ENCODE data around the gene RPL35A. TPM values are rescaled to one million over a fixed set of nuclear protein-coding genes. Genes with fewer than 3 reads are reported as not detected.
"Not testable (repeated sequence)": the region's sequence is repeated elsewhere in the genome, so short reads cannot be mapped to it uniquely, and the experiment has no call there.

The RPL35A gene
- total RNA-seq: 751 TPM
- long read RNA-seq, transcript RPL35A-206 (5 exons, 1,444 nt): major isoform, 336 of 390 reads
- long read RNA-seq, transcript RPL35A-205 (5 exons, 553 nt): minor isoform, 8 of 390 reads
- long read RNA-seq, transcript RPL35A-207 (2 exons, 687 nt): minor isoform, 23 of 390 reads
- long read RNA-seq, partial matches to known transcripts: 22 of 390 reads
- long read RNA-seq, other reads (novel, unspliced or antisense): 1 of 390 reads

- ATAC-seq (peak; percentile 87), DNase-seq (peak; percentile 92)
- intact Hi-C loops (cut with micrococcal nuclease): no loop called here
Observed at GRCh38 chr3:197949778-197950676, at the start of gene RPL35A. Gene RPL35A (plus strand): TSS chr3:197950190. CDS start chr3:197950968, 778 bp downstream.

- DNase-seq: no peak
- no peak for ATAC-seq
- intact Hi-C loops (cut with micrococcal nuclease): no loop called here
Observed at GRCh38 chr3:197901626-197902025, 48.4 kb upstream of the RPL35A start.

- intact Hi-C loops (cut with micrococcal nuclease): loop anchor here (2.0 kb wide), 1 partner anchor 37 kb away; no protein-coding TSS in a partner anchor
Observed at GRCh38 chr3:197906023-197906849, 43.8 kb upstream of the RPL35A start.

GRCh38 chr3:197906850-197907187, 43.2 kb upstream of the RPL35A start:
- ATAC-seq: no peak
- no peak for DNase-seq
- intact Hi-C loops (cut with micrococcal nuclease): loop anchor here (2.0 kb wide), 1 partner anchor 36 kb away; no protein-coding TSS in a partner anchor

More at GRCh38 chr3:197906023-197906849, 43.8 kb upstream of the RPL35A start:
- DNase-seq: peak; percentile 91
- peak; percentile 99 for ATAC-seq

- no peak for DNase-seq
- no peak for ATAC-seq
- intact Hi-C loops (cut with micrococcal nuclease): loop anchor here (2.0 kb wide), 1 partner anchor 36 kb away; no protein-coding TSS in a partner anchor
Observed at GRCh38 chr3:197907196-197907595, 42.8 kb upstream of the RPL35A start.

GRCh38 chr3:197908550-197908949, 41.4 kb upstream of the RPL35A start:
- ATAC-seq; DNase-seq; intact Hi-C loops (cut with micrococcal nuclease): not testable (repeated sequence)

- DNase-seq (no peak), ATAC-seq (no peak)
- intact Hi-C loops (cut with micrococcal nuclease): no loop called here
Observed at GRCh38 chr3:197908957-197909701, 40.9 kb upstream of the RPL35A start.

- peak; percentile 51 for ATAC-seq
- DNase-seq: peak; percentile 45
- intact Hi-C loops (cut with micrococcal nuclease): no loop called here
Observed at GRCh38 chr3:197912741-197913476, 37.1 kb upstream of the RPL35A start.

GRCh38 chr3:197913641-197914380, 36.2 kb upstream of the RPL35A start:
- intact Hi-C loops (cut with micrococcal nuclease): no loop called here
- ATAC-seq: no peak

GRCh38 chr3:197921429-197922275, 28.3 kb upstream of the RPL35A start:
- intact Hi-C loops (cut with micrococcal nuclease); ATAC-seq; DNase-seq: not testable (repeated sequence)

More at GRCh38 chr3:197913641-197914380, 36.2 kb upstream of the RPL35A start:
- no peak for DNase-seq

- intact Hi-C loops (cut with micrococcal nuclease): no loop called here
- ATAC-seq (no peak), DNase-seq (no peak)
Observed at GRCh38 chr3:197926418-197926817, 23.6 kb upstream of the RPL35A start.

GRCh38 chr3:197927578-197927977, 22.4 kb upstream of the RPL35A start:
- DNase-seq; ATAC-seq; intact Hi-C loops (cut with micrococcal nuclease): not testable (repeated sequence)

GRCh38 chr3:197936819-197937384, 13.1 kb upstream of the RPL35A start:
- intact Hi-C loops (cut with micrococcal nuclease): no loop called here
- DNase-seq: no peak
- no peak for ATAC-seq

- intact Hi-C loops (cut with micrococcal nuclease): no loop called here
- no peak for ATAC-seq
- DNase-seq: no peak
Observed at GRCh38 chr3:197940745-197941384, 9.1 kb upstream of the RPL35A start.

- ATAC-seq (no peak), DNase-seq (no peak)
- intact Hi-C loops (cut with micrococcal nuclease): loop anchor here (2.0 kb wide), 1 partner anchor 36 kb away; no protein-coding TSS in a partner anchor
Observed at GRCh38 chr3:197942956-197943556, 6.9 kb upstream of the RPL35A start.
